H9 (cell line): ENCODE data around the gene FEN1. TPM values are rescaled to one million over a fixed set of nuclear protein-coding genes. Genes with fewer than 3 reads are reported as not detected.

ENCODE experiments used
- DNase-seq: peaks from one replicate; pipeline ENCODE4 v3.0.0-alpha.2; 2017
- H2AFZ ChIP-seq: one replicate; pipeline ENCODE4 v1.6.1; 2013; ENCODE audit warnings: mild to moderate bottlenecking, low read length, control low read depth, moderate library complexity
- H2AK5ac ChIP-seq: 2 replicates; pipeline ENCODE4 v1.6.1; 2013; ENCODE audit warnings: low read length, control low read depth, mixed read lengths; ENCODE audit not compliant: insufficient read length
- H2BK120ac ChIP-seq: one replicate; pipeline ENCODE4 v1.6.1; 2013; ENCODE audit warnings: low read depth, mild to moderate bottlenecking, low read length, control low read depth, inconsistent platforms; ENCODE audit not compliant: poor library complexity, severe bottlenecking
- H2BK12ac ChIP-seq: 2 replicates; pipeline ENCODE4 v1.6.1; 2013; ENCODE audit warnings: low read length, control low read depth, mixed read lengths, low read depth; ENCODE audit not compliant: insufficient read length
- H2BK15ac ChIP-seq: 2 replicates; pipeline ENCODE4 v1.6.1; 2013; ENCODE audit warnings: low read depth, low read length, control low read depth
- H2BK20ac ChIP-seq: one replicate; pipeline ENCODE4 v1.6.1; 2013; ENCODE audit warnings: low read depth, mild to moderate bottlenecking, low read length, control low read depth, inconsistent platforms; ENCODE audit not compliant: poor library complexity, severe bottlenecking
- H2BK5ac ChIP-seq: 2 replicates; pipeline ENCODE4 v1.6.1; 2013; ENCODE audit warnings: low read length, control low read depth, mixed read lengths; ENCODE audit not compliant: insufficient read length
- H3K14ac ChIP-seq: 2 replicates; pipeline ENCODE4 v1.6.1; 2013; ENCODE audit warnings: low read length, control low read depth; ENCODE audit not compliant: insufficient read depth
- H3K18ac ChIP-seq: 2 replicates; pipeline ENCODE4 v1.6.1; 2013; ENCODE audit warnings: low read depth, mild to moderate bottlenecking, mixed read lengths, low read length, control low read depth; ENCODE audit not compliant: insufficient read length
- H3K23ac ChIP-seq: 2 replicates; pipeline ENCODE4 v1.6.1; 2013; ENCODE audit warnings: low read length, control low read depth, mixed read lengths, low read depth; ENCODE audit not compliant: insufficient read length
- H3K23me2 ChIP-seq: 2 replicates; pipeline ENCODE4 v1.6.1; 2013; ENCODE audit warnings: low read depth, mild to moderate bottlenecking, mixed read lengths, low read length, control low read depth; ENCODE audit not compliant: insufficient read length, poor library complexity, severe bottlenecking
- H3K27ac ChIP-seq: 2 replicates; pipeline ENCODE4 v1.5.1; 2013; ENCODE audit warnings: low read length, control low read depth, mixed read lengths, low read depth; ENCODE audit not compliant: insufficient read length
- H3K27me3 ChIP-seq: 2 replicates; pipeline ENCODE4 v1.6.1; 2013; ENCODE audit warnings: low read length, control low read depth, inconsistent platforms; ENCODE audit not compliant: insufficient read depth
- H3K4ac ChIP-seq: 2 replicates; pipeline ENCODE4 v1.6.1; 2013; ENCODE audit warnings: low read depth, mild to moderate bottlenecking, control low read depth, inconsistent platforms, low read length, moderate library complexity
- H3K4me1 ChIP-seq: 2 replicates; pipeline ENCODE4 v1.6.1; 2013; ENCODE audit warnings: low read length, control low read depth, inconsistent platforms; ENCODE audit not compliant: insufficient read depth
- H3K4me2 ChIP-seq: 2 replicates; pipeline ENCODE4 v1.6.1; 2013; ENCODE audit warnings: low read length, control low read depth, mixed read lengths; ENCODE audit not compliant: insufficient read length, insufficient read depth
- H3K56ac ChIP-seq: 2 replicates; pipeline ENCODE4 v1.6.1; 2013; ENCODE audit warnings: low read depth, mild to moderate bottlenecking, mixed read lengths, low read length, control low read depth; ENCODE audit not compliant: insufficient read length
- H3K79me1 ChIP-seq: 2 replicates; pipeline ENCODE4 v1.6.1; 2013; ENCODE audit warnings: low read depth, mild to moderate bottlenecking, moderate library complexity, low read length, control low read depth, inconsistent platforms; ENCODE audit not compliant: insufficient read depth, poor library complexity, severe bottlenecking
- H3K79me2 ChIP-seq: 2 replicates; pipeline ENCODE4 v1.6.1; 2013; ENCODE audit warnings: low read length, control low read depth, inconsistent platforms; ENCODE audit not compliant: insufficient read depth
- H3K9ac ChIP-seq: 2 replicates; pipeline ENCODE4 v1.6.1; 2013; ENCODE audit warnings: low read length, control low read depth, mixed read lengths; ENCODE audit not compliant: insufficient read length; ENCODE audit errors: extremely low read depth
- H3K9me3 ChIP-seq: one replicate; pipeline ENCODE4 v1.6.1; 2013; ENCODE audit warnings: low read depth, low read length, inconsistent platforms; ENCODE audit not compliant: control insufficient read depth
- H3T11ph ChIP-seq: one replicate; pipeline ENCODE4 v1.6.1; 2013; ENCODE audit warnings: mild to moderate bottlenecking, low read length, control low read depth, inconsistent platforms
- H4K20me1 ChIP-seq: one replicate; pipeline ENCODE4 v1.6.1; 2013; ENCODE audit not compliant: control insufficient read depth, insufficient read length, insufficient read depth
- H4K5ac ChIP-seq: 2 replicates; pipeline ENCODE4 v1.6.1; 2013; ENCODE audit warnings: low read depth, mild to moderate bottlenecking, mixed read lengths, low read length, control low read depth; ENCODE audit not compliant: insufficient read length
- H4K8ac ChIP-seq: replicated peaks from 2 replicates; pipeline ENCODE4 v1.6.1; 2013; ENCODE audit warnings: low read length, control low read depth, mixed read lengths, low read depth; ENCODE audit not compliant: insufficient read length
- H4K91ac ChIP-seq: 2 replicates; pipeline ENCODE4 v1.6.1; 2013; ENCODE audit warnings: low read depth, mild to moderate bottlenecking, moderate library complexity, mixed read lengths, low read length, control low read depth; ENCODE audit not compliant: insufficient read length
- H3K27ac Mint-ChIP-seq, 3 experiments: 2 replicates in 2 of 3; 3 replicates in 1 of 3; pipeline ENCODE4 v1.8.0; 2020 to 2021; ENCODE audit warnings: mixed read lengths in 3 of 3, mild to moderate bottlenecking in 1 of 3, moderate library complexity in 1 of 3
- H3K27me3 Mint-ChIP-seq: 2 replicates; pipeline ENCODE4 v1.8.0; 2021; ENCODE audit warnings: low read depth, mild to moderate bottlenecking, moderate library complexity, mixed read lengths
- H3K36me3 Mint-ChIP-seq, 3 experiments: 2 replicates in 2 of 3; 3 replicates in 1 of 3; pipeline ENCODE4 v1.8.0; 2020 to 2021; ENCODE audit warnings: low read depth in 3 of 3, mixed read lengths in 3 of 3; ENCODE audit not compliant: insufficient read depth in 1 of 3
- H3K4me1 Mint-ChIP-seq, 2 experiments: 2 replicates each; pipeline ENCODE4 v1.8.0; 2020; ENCODE audit warnings: mixed read lengths in 2 of 2
- H3K4me3 Mint-ChIP-seq, 2 experiments: 2 replicates in 1 of 2; 3 replicates in 1 of 2; pipeline ENCODE4 v1.8.0; 2020 to 2021; ENCODE audit warnings: mild to moderate bottlenecking in 2 of 2, mixed read lengths in 2 of 2, moderate library complexity in 1 of 2
- H3K9me3 Mint-ChIP-seq, 2 experiments: 2 replicates in 1 of 2; 3 replicates in 1 of 2; pipeline ENCODE4 v1.8.0; 2020; ENCODE audit warnings: mild to moderate bottlenecking in 2 of 2, mixed read lengths in 2 of 2, moderate library complexity in 1 of 2
- WGBS: extraction: QIAGEN DNeasy Blood & Tissue Kit; methylation state at CpG from one replicate; pipeline ENCODE4 v1.1.7; 2013; ENCODE audit warnings: missing lambda C conversion rate, low lambda C conversion rate, mixed read lengths; ENCODE audit not compliant: insufficient read length; ENCODE audit errors: extremely low coverage; 5-methylcytosine and 5-hydroxymethylcytosine counted together
- total RNA-seq: library from RNA; stranded (reverse); gene quantifications from 2 replicates; pipeline ENCODE4 v1.2.1, GENCODE V29; 2021
- TF ChIP-seq, protein P1 (sequence below): fragments of 200-600 bp; sonication (generic); conservative IDR thresholded peaks from 3 replicates; pipeline ENCODE4 v1.8.0; 2021; ENCODE audit warnings: antibody characterized with exemption, mild to moderate bottlenecking

Gene FEN1
- total RNA-seq, 1 experiment from 2014 or later: 114 TPM

- Mint-ChIP-seq H3K27ac (peak overlapping the region; percentile 90 to 98 (median 92); a peak in 6 of 7 replicates), H3K36me3 (peaks cover 23 to 43% (median 41%) of the 10 kb centered on the region in 3 experiments; a peak in 6 of 7 replicates), H3K27me3 (no peaks in the 10 kb centered on the region), H3K9me3 (no peaks in the 10 kb centered on the region), H3K4me3 (peak overlapping the region in 1 of 2 experiments; percentile 70; a peak in 1 of 5 replicates), H3K4me1 (peaks cover 58 to 63% of the 10 kb centered on the region in 2 experiments)
- Histone ChIP-seq H2BK5ac (no peak overlapping the region), H3K79me1 (peaks cover 2% of the 10 kb centered on the region), H3K27me3 (no peaks in the 10 kb centered on the region), H2BK12ac (no peak overlapping the region), H3K9me3 (no peaks in the 10 kb centered on the region), H4K91ac (no peak overlapping the region), H4K5ac (no peak overlapping the region), H3K9ac (no peak overlapping the region), H2BK15ac (no peak overlapping the region), H3K56ac (no peak overlapping the region), H3K27ac (peak overlapping the region; percentile 27), H2BK120ac (no peak overlapping the region), H4K8ac (no peak overlapping the region), H3K23ac (no peak overlapping the region), H3K4ac (no peak overlapping the region), H3K23me2 (peaks cover 9% of the 10 kb centered on the region), H4K20me1 (no peaks in the 10 kb centered on the region), H3K4me1 (peaks cover 11% of the 10 kb centered on the region; the same call in 1 of the 2 replicates), H2BK20ac (no peak overlapping the region), H2AK5ac (no peak overlapping the region), H3T11ph (no peak overlapping the region), H2AFZ (no peak overlapping the region), H3K79me2 (peaks cover 38% of the 10 kb centered on the region; the same call in 1 of the 2 replicates), H3K14ac (no peak overlapping the region), H3K4me2 (peak overlapping the region; percentile 96), H3K18ac (no peak overlapping the region)
- WGBS: no CpG with 5 or more reads among the region's 7 CpGs
- TF ChIP-seq, protein P1, sequence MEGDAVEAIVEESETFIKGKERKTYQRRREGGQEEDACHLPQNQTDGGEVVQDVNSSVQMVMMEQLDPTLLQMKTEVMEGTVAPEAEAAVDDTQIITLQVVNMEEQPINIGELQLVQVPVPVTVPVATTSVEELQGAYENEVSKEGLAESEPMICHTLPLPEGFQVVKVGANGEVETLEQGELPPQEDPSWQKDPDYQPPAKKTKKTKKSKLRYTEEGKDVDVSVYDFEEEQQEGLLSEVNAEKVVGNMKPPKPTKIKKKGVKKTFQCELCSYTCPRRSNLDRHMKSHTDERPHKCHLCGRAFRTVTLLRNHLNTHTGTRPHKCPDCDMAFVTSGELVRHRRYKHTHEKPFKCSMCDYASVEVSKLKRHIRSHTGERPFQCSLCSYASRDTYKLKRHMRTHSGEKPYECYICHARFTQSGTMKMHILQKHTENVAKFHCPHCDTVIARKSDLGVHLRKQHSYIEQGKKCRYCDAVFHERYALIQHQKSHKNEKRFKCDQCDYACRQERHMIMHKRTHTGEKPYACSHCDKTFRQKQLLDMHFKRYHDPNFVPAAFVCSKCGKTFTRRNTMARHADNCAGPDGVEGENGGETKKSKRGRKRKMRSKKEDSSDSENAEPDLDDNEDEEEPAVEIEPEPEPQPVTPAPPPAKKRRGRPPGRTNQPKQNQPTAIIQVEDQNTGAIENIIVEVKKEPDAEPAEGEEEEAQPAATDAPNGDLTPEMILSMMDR: no peak
- DNase-seq: no peak
Observed at GRCh38 chr11:61832754-61833153, 40.0 kb downstream of the FEN1 start.
